MCF 10A (cell line): ENCODE measurements around the gene PI4KA. TPM values are rescaled to one million over a fixed set of nuclear protein-coding genes. Genes with fewer than 3 reads are reported as not detected.
A peak's percentile ranks its signal among the peaks of the same experiment; 100 is the strongest.

Experiments
- BruUV-seq: library from RNA; stranded (reverse); fragments of 400-500 nt; replicated peaks from 2 replicates; lab custom pipeline; 2021; lab: Mats Ljungman, UMichigan
- CTCF ChIA-PET: fragments of 300-600 bp; sonication (Branson Sonifier 250); formaldehyde crosslinking; extraction: SDS; loops from one replicate; lab custom pipeline; 2021; ENCODE audit warnings: antibody characterized with exemption, inconsistent platforms; lab: Yijun Ruan, JAX
- POLR2A ChIA-PET: fragments of 300-600, 350-650 bp; sonication (Branson Sonifier 250); formaldehyde crosslinking; extraction: SDS; loops from one replicate; lab custom pipeline; 2020; ENCODE audit warnings: antibody characterized with exemption, inconsistent platforms; lab: Yijun Ruan, JAX
- DNase-seq: peaks from one replicate; pipeline ENCODE4 v3.0.0-alpha.2; 2018; ENCODE audit not compliant: unreplicated experiment
- H3K27ac Mint-ChIP-seq: one replicate; pipeline ENCODE4 v1.8.0; 2022; ENCODE audit warnings: mild to moderate bottlenecking, low read depth, mixed read lengths; ENCODE audit not compliant: unreplicated experiment
- H3K27me3 Mint-ChIP-seq: one replicate; pipeline ENCODE4 v1.8.0; 2022; ENCODE audit warnings: mixed read lengths; ENCODE audit not compliant: insufficient read depth, unreplicated experiment
- H3K36me3 Mint-ChIP-seq: one replicate; pipeline ENCODE4 v1.8.0; 2022; ENCODE audit warnings: mild to moderate bottlenecking, moderate library complexity, mixed read lengths; ENCODE audit not compliant: insufficient read depth, unreplicated experiment
- H3K4me1 Mint-ChIP-seq: one replicate; pipeline ENCODE4 v1.8.0; 2022; ENCODE audit warnings: mixed read lengths; ENCODE audit not compliant: insufficient read depth, unreplicated experiment
- H3K4me3 Mint-ChIP-seq: one replicate; pipeline ENCODE4 v1.8.0; 2022; ENCODE audit warnings: mild to moderate bottlenecking, moderate library complexity, mixed read lengths; ENCODE audit not compliant: unreplicated experiment
- H3K9me3 Mint-ChIP-seq: one replicate; pipeline ENCODE4 v1.8.0; 2022; ENCODE audit warnings: mixed read lengths; ENCODE audit not compliant: unreplicated experiment
- intact Hi-C: fragments of 100-400 bp; cut with micrococcal nuclease; formaldehyde crosslinking; loops from 2 replicates; pipeline ENCODE4 v1.14.1; 2022
- total RNA-seq: library from RNA; stranded (reverse); gene quantifications from 2 replicates; pipeline ENCODE4 v1.2.3, GENCODE V29; 2022
- TF ChIP-seq, protein P1 (sequence below): fragments of 200-600 bp; IDR thresholded peaks from one replicate; pipeline ENCODE4 v1.8.0; 2022; ENCODE audit warnings: antibody characterized with exemption, mild to moderate bottlenecking; ENCODE audit not compliant: unreplicated experiment

Gene PI4KA
- total RNA-seq, 1 experiment from 2014 or later = 39.0 TPM

- ChIA-PET CTCF (interaction anchor here (0.6 to 1.2 kb wide), 4 partner anchors 10 to 994 kb away, joined by 3 to 5 read pairs (median 4); no protein-coding TSS in a partner anchor), POLR2A (interaction anchor here (0.8 to 2.2 kb wide), 5 partner anchors 47 to 63 kb away, joined by 3 to 10 read pairs (median 4); partner anchors contain the start of gene CRKL)
- peaks cover 10% of the 10 kb centered on the region for H3K36me3 Mint-ChIP-seq
- BruUV-seq = TSS peak; percentile 38
- intact Hi-C loops = no loop called here
- no peaks in the 10 kb centered on the region for H3K27me3 Mint-ChIP-seq
- H3K9me3 Mint-ChIP-seq = no peaks in the 10 kb centered on the region
- H3K4me3 Mint-ChIP-seq = peak overlapping the region; percentile 87
- peaks cover 28% of the 10 kb centered on the region for H3K4me1 Mint-ChIP-seq
- H3K27ac Mint-ChIP-seq = peak overlapping the region; percentile 88
- TF ChIP-seq, protein P1, sequence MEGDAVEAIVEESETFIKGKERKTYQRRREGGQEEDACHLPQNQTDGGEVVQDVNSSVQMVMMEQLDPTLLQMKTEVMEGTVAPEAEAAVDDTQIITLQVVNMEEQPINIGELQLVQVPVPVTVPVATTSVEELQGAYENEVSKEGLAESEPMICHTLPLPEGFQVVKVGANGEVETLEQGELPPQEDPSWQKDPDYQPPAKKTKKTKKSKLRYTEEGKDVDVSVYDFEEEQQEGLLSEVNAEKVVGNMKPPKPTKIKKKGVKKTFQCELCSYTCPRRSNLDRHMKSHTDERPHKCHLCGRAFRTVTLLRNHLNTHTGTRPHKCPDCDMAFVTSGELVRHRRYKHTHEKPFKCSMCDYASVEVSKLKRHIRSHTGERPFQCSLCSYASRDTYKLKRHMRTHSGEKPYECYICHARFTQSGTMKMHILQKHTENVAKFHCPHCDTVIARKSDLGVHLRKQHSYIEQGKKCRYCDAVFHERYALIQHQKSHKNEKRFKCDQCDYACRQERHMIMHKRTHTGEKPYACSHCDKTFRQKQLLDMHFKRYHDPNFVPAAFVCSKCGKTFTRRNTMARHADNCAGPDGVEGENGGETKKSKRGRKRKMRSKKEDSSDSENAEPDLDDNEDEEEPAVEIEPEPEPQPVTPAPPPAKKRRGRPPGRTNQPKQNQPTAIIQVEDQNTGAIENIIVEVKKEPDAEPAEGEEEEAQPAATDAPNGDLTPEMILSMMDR = no peak
- DNase-seq = no peak
Observed at GRCh38 chr22:20857247-20857643, 1.4 kb downstream of the PI4KA start.

DNA sequence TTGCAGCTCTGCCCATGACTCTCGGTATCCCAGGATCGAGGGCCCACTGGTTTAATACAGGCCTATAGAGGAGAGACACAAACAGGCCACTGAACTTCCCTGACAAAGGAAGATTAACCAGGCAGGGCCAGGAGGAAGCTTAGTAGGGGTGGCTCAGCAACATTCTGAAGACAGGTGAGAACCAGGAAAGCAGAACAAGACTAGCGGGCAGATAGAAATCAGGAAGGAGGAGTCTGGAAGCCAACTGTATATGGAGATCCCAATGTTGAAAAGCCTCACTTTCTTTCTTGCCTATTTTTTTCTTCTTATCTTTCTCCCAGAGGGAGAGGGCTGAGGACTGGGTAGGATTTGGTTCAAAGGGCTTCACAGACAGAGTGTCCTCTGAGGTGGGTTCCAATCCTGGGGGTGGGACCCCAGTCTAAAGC lies 5.4 kb downstream of the PI4KA start:
- H3K27ac Mint-ChIP-seq = no peak overlapping the region
- H3K27me3 Mint-ChIP-seq = no peaks in the 10 kb centered on the region
- H3K9me3 Mint-ChIP-seq = no peaks in the 10 kb centered on the region
- TF ChIP-seq, protein P1 = no peak
- H3K4me3 Mint-ChIP-seq = no peak overlapping the region
- no peaks in the 10 kb centered on the region for H3K36me3 Mint-ChIP-seq
- no peak for DNase-seq
- BruUV-seq = no TSS peak
- ChIA-PET POLR2A (no interaction called here), CTCF (interaction anchor here (0.6 kb wide), 1 partner anchor 109 kb away, joined by 3 read pairs; no protein-coding TSS in a partner anchor)
- intact Hi-C loops = no loop called here
- peaks cover 23% of the 10 kb centered on the region for H3K4me1 Mint-ChIP-seq

DNA sequence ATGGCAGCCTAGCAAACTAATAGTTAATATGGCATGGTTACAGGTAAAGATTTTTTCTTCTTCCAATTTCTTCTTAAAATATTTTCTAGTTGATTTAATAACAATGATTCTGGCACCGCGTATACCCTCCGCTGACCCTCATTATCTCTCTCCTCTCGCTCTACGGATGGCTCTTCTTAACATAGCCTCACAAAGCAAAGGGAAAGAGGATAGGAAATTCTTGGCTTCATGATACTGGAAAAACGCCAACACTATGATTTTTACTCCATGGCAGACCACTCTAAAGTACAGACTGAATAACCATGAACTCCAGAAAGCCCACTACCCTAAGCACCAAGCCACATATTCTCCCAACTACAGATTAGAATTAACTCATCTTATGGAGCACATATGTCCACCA lies 6.1 kb downstream of the PI4KA start:
- TF ChIP-seq, protein P1 = no peak
- Mint-ChIP-seq H3K36me3 (no peaks in the 10 kb centered on the region), H3K4me1 (peaks cover 17% of the 10 kb centered on the region), H3K27ac (no peak overlapping the region), H3K4me3 (no peak overlapping the region), H3K27me3 (no peaks in the 10 kb centered on the region), H3K9me3 (no peaks in the 10 kb centered on the region)
- BruUV-seq = no TSS peak
- DNase-seq = no peak
- intact Hi-C loops = no loop called here
- ChIA-PET CTCF (interaction anchor here (0.6 kb wide), 1 partner anchor 73 kb away, joined by 3 read pairs; no protein-coding TSS in a partner anchor), POLR2A (no interaction called here)

DNA sequence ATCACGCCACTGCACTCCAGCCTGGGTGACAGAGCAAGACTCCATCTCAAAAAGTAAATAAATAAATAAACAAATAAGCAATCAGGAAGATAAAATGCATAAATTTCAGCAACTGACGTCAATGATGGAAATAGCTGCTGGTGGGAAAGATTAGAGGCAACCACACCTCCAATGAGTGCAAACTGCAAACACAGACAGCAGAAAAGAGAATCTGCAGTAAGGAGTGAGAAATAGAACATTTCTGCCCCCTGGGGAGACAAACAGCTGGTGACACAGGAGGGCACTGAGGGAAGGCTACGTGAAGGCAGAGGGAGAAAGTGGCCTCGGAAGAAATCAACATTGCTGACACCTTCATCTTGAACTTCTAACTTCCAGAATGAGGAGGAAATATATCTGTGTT lies 6.5 kb downstream of the PI4KA start:
- Mint-ChIP-seq H3K4me1 (peaks cover 14% of the 10 kb centered on the region), H3K36me3 (no peaks in the 10 kb centered on the region), H3K9me3 (no peaks in the 10 kb centered on the region), H3K4me3 (no peak overlapping the region), H3K27me3 (no peaks in the 10 kb centered on the region), H3K27ac (no peak overlapping the region)
- BruUV-seq = no TSS peak
- ChIA-PET POLR2A (no interaction called here), CTCF (interaction anchor here (0.6 kb wide), 1 partner anchor 73 kb away, joined by 3 read pairs; no protein-coding TSS in a partner anchor)
- intact Hi-C loops = no loop called here
- TF ChIP-seq, protein P1 = no peak
- DNase-seq = no peak
